Measurements from ENCODE around the gene CPT1B. TPM values are rescaled to one million over a fixed set of nuclear protein-coding genes. Genes with fewer than 3 reads are reported as not detected.
"Not testable (repeated sequence)": the region's sequence is repeated elsewhere in the genome, so short reads cannot be mapped to it uniquely, and the experiment has no call there.

CPT1B gene
- total RNA-seq, 6 experiments from 2014 or later: 3.8 to 30.7 (median 13.0) TPM

DNA sequence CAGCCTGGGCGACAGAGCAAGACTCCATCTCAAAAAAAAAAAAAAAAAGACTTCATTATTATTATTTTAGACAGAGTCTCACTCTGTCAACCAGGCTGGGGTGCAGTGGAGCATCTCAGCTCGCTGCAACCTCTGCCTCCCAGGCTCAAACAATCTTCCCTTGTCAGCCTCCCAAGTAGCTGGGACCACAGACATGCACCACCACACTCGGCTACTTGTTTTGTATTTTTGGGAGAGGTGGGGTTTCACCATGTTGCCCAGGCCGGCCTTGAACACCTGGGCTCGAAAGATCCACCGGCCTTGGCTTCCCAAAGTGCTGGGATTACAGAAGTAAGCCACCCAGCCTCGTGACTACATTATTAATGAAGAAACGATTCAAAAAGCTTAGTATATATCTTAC lies 43.1 kb downstream of the CPT1B start:
- H3K27ac ChIP-seq: no peak overlapping the region
- intact Hi-C loops (cut with DNase I): no loop called here
- DNase-seq: peak in 1 of 3 donors; percentile 17

DNA sequence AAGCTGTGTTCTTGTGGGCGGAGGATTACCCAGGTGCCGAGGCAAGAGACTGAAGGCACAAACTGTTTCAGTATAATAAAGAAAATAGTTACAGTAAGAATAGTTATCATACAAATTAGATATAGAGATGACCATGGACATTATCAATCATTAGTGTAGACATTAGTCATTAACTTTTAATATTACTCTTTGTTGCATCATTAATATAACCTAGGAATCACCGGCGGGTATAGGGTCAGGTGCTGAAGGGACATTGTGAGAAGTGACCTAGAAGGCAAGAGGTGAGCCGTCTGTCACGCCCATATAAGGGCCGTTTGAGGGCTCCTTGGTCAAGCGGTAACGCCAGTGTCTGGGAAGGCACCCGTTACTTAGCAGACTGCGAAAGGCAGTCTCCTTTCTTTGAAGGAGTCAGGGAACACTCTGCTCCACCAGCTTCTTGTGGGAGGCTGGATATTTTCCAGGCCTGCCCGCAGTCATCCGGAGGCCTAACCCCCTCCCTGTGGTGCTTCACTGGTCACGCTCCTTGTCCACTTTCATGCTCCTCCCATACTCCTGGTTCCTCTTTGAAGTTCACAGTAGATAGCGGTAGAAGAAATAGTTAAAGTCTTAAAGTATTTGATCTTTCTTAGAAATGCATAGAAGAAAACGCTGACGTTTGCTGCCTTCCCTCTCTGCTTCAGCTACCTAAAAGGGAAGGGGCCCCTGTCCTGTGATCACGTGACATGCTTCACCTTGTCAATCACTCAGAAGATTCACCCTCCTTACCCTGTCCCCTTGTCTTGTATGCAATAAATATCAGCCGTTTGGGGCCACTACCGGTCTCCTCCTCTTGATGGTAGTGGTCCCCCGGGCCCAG lies 44.1 kb downstream of the CPT1B start:
- not testable (repeated sequence) for H3K27me3 ChIP-seq, ATAC-seq
- WGBS (ENCODE audit: insufficient coverage, low coverage, low lambda C conversion rate, missing lambda C conversion rate): 43% methylated on average over 16 of the region's 21 CpGs

More for the DNA sequence above, 43.1 kb downstream of the CPT1B start:
- H3K36me3 ChIP-seq: no peaks in the 10 kb centered on the region
- 79% methylated on average over 7 of the region's 8 CpGs for WGBS (ENCODE audit: insufficient coverage, low coverage, low lambda C conversion rate, missing lambda C conversion rate)
- no peaks in the 10 kb centered on the region for H3K9me3 ChIP-seq
- ATAC-seq: no peak
- H3K27me3 ChIP-seq: no peaks in the 10 kb centered on the region
- H3K4me3 ChIP-seq: no peak overlapping the region
- H3K4me1 ChIP-seq: peaks cover 0 to 20% (median 8%) of the 10 kb centered on the region in 4 donors
- TF ChIP-seq, protein P1, sequence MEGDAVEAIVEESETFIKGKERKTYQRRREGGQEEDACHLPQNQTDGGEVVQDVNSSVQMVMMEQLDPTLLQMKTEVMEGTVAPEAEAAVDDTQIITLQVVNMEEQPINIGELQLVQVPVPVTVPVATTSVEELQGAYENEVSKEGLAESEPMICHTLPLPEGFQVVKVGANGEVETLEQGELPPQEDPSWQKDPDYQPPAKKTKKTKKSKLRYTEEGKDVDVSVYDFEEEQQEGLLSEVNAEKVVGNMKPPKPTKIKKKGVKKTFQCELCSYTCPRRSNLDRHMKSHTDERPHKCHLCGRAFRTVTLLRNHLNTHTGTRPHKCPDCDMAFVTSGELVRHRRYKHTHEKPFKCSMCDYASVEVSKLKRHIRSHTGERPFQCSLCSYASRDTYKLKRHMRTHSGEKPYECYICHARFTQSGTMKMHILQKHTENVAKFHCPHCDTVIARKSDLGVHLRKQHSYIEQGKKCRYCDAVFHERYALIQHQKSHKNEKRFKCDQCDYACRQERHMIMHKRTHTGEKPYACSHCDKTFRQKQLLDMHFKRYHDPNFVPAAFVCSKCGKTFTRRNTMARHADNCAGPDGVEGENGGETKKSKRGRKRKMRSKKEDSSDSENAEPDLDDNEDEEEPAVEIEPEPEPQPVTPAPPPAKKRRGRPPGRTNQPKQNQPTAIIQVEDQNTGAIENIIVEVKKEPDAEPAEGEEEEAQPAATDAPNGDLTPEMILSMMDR (IDR thresholded peaks at IDR 0.05): no peak
- no peak for TF ChIP-seq POLR2A (IDR thresholded peaks at IDR 0.05)

DNA sequence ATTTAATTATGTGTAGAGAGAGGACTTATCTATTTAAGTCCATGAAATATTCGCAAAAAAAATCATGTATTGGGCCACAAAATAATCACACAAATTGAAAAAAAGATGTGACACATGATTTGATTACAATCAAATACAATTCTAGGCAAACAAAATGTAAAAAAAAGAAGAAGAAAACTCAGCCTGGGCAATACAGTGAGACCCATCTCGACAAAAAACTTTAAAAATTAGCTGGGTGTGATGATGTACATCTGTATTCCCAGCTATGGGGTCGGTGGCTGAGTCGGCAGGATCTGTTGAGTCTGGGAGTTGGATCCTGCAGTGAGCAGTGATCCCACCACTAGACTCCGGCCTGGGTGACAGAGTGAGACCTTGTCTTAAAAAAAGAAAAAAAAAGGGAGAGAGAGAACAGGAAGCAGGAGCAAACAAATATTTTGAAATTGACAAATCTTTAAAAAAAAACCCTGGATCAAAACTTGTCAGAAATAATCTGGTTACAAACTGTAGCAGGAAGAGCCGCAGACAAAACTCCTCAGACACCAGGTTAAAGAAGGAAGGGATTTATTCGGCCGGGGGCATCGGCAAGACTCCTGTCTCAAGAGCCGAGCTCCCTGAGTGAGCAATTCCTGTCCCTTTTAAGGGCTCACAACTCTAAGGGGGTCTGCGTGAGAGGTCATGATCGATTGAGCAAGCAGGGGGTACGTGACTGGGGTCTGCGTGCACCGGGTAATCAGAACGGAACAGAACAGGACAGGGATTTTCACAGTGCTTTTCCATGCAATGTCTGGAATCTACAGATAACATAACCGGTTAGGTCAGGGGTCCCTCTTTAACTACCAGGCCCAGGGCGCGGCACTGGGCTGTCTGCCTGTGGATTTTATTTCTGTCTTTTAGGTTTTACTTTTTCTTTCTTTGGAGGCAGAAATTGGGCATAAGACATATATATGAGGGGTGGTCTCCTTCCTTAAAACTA lies 45.1 kb downstream of the CPT1B start:
- ATAC-seq (no peak), DNase-seq (peak in 1 of 3 donors; percentile 26)
- no peak for TF ChIP-seq POLR2A (IDR thresholded peaks at IDR 0.05)
- TF ChIP-seq, protein P1 (IDR thresholded peaks at IDR 0.05): no peak
- no peaks in the 10 kb centered on the region for H3K27me3 ChIP-seq
- peaks cover 0 to 15% (median 0%) of the 10 kb centered on the region in 4 donors for H3K4me1 ChIP-seq
- 61% methylated on average over 16 of the region's 19 CpGs for WGBS (ENCODE audit: insufficient coverage, low coverage, low lambda C conversion rate, missing lambda C conversion rate)
- H3K27ac ChIP-seq: peak overlapping the region; percentile 94 to 98 (median 97)
- H3K9me3 ChIP-seq: no peaks in the 10 kb centered on the region
- intact Hi-C loops (cut with DNase I): no loop called here
- H3K36me3 ChIP-seq: no peaks in the 10 kb centered on the region
- no peak overlapping the region for H3K4me3 ChIP-seq

More for the DNA sequence above, 44.1 kb downstream of the CPT1B start:
- Histone ChIP-seq H3K27ac (peak overlapping the region in 2 of 3 donors; percentile 14 to 94), H3K4me1 (peaks cover 0 to 21% (median 3%) of the 10 kb centered on the region in 4 donors)
- H3K4me3 ChIP-seq; H3K36me3 ChIP-seq; intact Hi-C loops (cut with DNase I); H3K9me3 ChIP-seq: not testable (repeated sequence)
- peak in 1 of 3 donors; percentile 55 for DNase-seq
- TF ChIP-seq POLR2A (IDR thresholded peaks at IDR 0.05): peak; percentile 36

DNA sequence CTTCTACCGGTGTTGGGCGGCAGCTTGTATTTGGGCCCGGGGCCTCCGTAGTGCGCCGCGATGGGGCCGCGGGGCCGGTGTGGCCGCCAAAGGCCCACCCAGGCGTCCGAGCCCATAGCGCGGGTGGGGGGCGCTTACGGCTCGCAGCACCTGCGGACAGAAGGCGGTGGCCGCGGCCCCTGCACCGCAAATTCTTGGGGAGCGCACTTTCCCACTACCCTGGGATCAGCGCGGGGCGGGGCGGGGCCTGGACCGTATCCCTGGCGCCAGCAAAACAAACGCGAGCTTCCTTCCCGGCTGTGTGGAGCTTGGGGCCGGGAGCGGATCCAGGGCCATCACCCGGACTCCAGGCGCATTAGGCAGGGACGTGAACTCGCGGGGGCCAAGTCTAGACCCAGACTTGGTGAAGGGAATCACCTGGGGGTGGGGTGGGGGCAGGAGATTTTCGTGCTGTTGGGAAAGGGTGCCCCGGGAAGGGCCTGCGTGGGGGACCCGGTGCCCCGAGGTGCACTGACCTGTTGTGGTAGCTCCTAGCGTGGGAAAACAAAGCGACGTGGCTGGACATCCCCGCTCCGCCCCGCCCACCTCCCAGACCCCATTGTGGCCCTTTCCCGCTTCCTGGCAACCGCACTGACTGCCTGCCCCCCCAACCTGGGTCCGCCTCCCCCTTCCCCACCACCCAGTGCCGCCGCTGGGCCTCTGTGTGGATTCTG lies 46.1 kb downstream of the CPT1B start:
- Histone ChIP-seq H3K4me1 (peaks cover 0 to 14% (median 1%) of the 10 kb centered on the region in 4 donors), H3K27ac (peak overlapping the region; percentile 94 to 98 (median 97)), H3K27me3 (no peaks in the 10 kb centered on the region), H3K36me3 (no peaks in the 10 kb centered on the region), H3K4me3 (peak overlapping the region; percentile 75 to 79 (median 76)), H3K9me3 (no peaks in the 10 kb centered on the region)
- peak; percentile 37 to 61 (median 54) for ATAC-seq
- intact Hi-C loops (cut with DNase I): no loop called here
- TF ChIP-seq, protein P1 (IDR thresholded peaks at IDR 0.05): peak in 1 of 4 donors; percentile 2
- peak; percentile 60 for TF ChIP-seq POLR2A (IDR thresholded peaks at IDR 0.05)
- DNase-seq: peak; percentile 89 to 93 (median 93)
- 5% methylated on average over 13 of the region's 56 CpGs for WGBS (ENCODE audit: insufficient coverage, low coverage, low lambda C conversion rate, missing lambda C conversion rate)

Measured in right lobe of liver (tissue), 6 donors.